K562 (cell line): ENCODE data around the gene ZC3H13. TPM values are rescaled to one million over a fixed set of nuclear protein-coding genes. Genes with fewer than 3 reads are reported as not detected.

Experiments
- ATAC-seq: fragments of 200-7000 bp; cut with Tn5 transposase; 3 replicates; pipeline ENCODE4 v1.9.1; 2020; ENCODE audit warnings: moderate library complexity
- BruUV-seq: library from RNA; stranded (reverse); fragments of 400-500 nt; replicated peaks from 2 replicates; lab custom pipeline; 2021; lab: Mats Ljungman, UMichigan
- CTCF ChIA-PET: fragments of 300-600 bp; formaldehyde crosslinking; extraction: SDS; loops from one replicate; lab custom pipeline; 2021; ENCODE audit warnings: low intra/inter-chr PET ratio; lab: Yijun Ruan, JAX
- POLR2A ChIA-PET: fragments of 300-600, 350-650 bp; sonication (Branson Sonifier 250); formaldehyde crosslinking; extraction: SDS; loops from one replicate; lab custom pipeline; 2021; ENCODE audit warnings: antibody characterized with exemption, inconsistent platforms; lab: Yijun Ruan, JAX
- DNase-seq, 4 experiments: peaks; one replicate each; pipeline versions ENCODE4 v3.0.0 to v3.0.0-alpha.2; 2011 to 2018; ENCODE audit warnings: low spot score in 3 of 4, mixed read lengths in 3 of 4; ENCODE audit errors: extremely low read depth in 1 of 4
- FAIRE-seq: peaks from 2 replicates; lab custom pipeline; 2011; peaks lifted over from hg19 to GRCh38; lab: Jason Lieb, UNC
- H2AFZ ChIP-seq: 2 replicates; pipeline ENCODE4 v1.6.0; 2011; ENCODE audit warnings: low read depth, low read length, control low read depth, inconsistent platforms
- H3K27ac ChIP-seq: fragments of 200-600 bp; 3 replicates; pipeline ENCODE4 v1.8.0; 2011; ENCODE audit warnings: low read depth, mild to moderate bottlenecking, control low read depth, inconsistent platforms, low read length, moderate library complexity, mixed read lengths; ENCODE audit errors: extremely low read depth
- H3K27me3 ChIP-seq, 2 experiments: fragments of 300-600 bp in 1 of 2; 2 replicates in 1 of 2; 3 replicates in 1 of 2; pipeline versions ENCODE4 v1.6.0 to v1.8.0; 2011; ENCODE audit warnings: inconsistent platforms in 2 of 2, low read length in 2 of 2, mild to moderate bottlenecking in 1 of 2, mixed read lengths in 1 of 2, moderate library complexity in 1 of 2; ENCODE audit not compliant: control insufficient read depth in 2 of 2, insufficient read depth in 2 of 2
- H3K36me3 ChIP-seq: fragments of 300-600 bp; 3 replicates; pipeline ENCODE4 v1.8.0; 2011; ENCODE audit warnings: mild to moderate bottlenecking, low read length, inconsistent platforms; ENCODE audit not compliant: control insufficient read depth, insufficient read depth
- H3K4me1 ChIP-seq, 2 experiments: fragments of 200-600 bp in 1 of 2; replicated peaks in 1 of 2; 2 replicates in 1 of 2; 3 replicates in 1 of 2; pipeline versions ENCODE4 v1.5.1 to v1.8.0; 2011; ENCODE audit warnings: inconsistent platforms in 2 of 2, low read length in 2 of 2, mild to moderate bottlenecking in 1 of 2, mixed read lengths in 1 of 2, moderate library complexity in 1 of 2; ENCODE audit not compliant: control insufficient read depth in 2 of 2, insufficient read depth in 2 of 2
- H3K4me2 ChIP-seq: 2 replicates; pipeline ENCODE4 v1.6.1; 2011; ENCODE audit warnings: low read length, control low read depth, inconsistent platforms, mixed read lengths; ENCODE audit not compliant: insufficient read depth
- H3K4me3 ChIP-seq: fragments of 200-600 bp; sonication (generic), shearing (Covaris generic); 2 replicates; pipeline ENCODE4 v1.5.1; 2016; ENCODE audit warnings: control low read depth, inconsistent platforms
- H3K79me2 ChIP-seq: fragments of 200-600 bp; 3 replicates; pipeline ENCODE4 v1.8.0; 2011; ENCODE audit warnings: low read length, inconsistent platforms; ENCODE audit not compliant: control insufficient read depth, insufficient read depth
- H3K9ac ChIP-seq, 2 experiments: 2 replicates each; pipeline versions ENCODE4 v1.6.0 to v1.6.1; 2011; ENCODE audit warnings: low read depth in 2 of 2, low read length in 2 of 2, control low read depth in 1 of 2, inconsistent platforms in 1 of 2, mild to moderate bottlenecking in 1 of 2, mixed read lengths in 1 of 2; ENCODE audit not compliant: insufficient read depth in 1 of 2
- H3K9me1 ChIP-seq: one replicate; pipeline ENCODE4 v1.6.0; 2011; ENCODE audit warnings: inconsistent platforms, mild to moderate bottlenecking, low read length, moderate library complexity; ENCODE audit not compliant: control insufficient read depth, insufficient read depth
- H3K9me3 ChIP-seq: replicated peaks from 2 replicates; pipeline ENCODE4 v1.5.1; 2011; ENCODE audit warnings: low read depth, low read length, inconsistent platforms; ENCODE audit not compliant: control insufficient read depth, insufficient read depth
- H4K20me1 ChIP-seq: replicated peaks from 2 replicates; pipeline ENCODE4 v1.6.1; 2011; ENCODE audit warnings: low read length, inconsistent platforms, mixed read lengths; ENCODE audit not compliant: control insufficient read depth, insufficient read depth
- PPARD ChIP-seq: fragments of 250-450 bp; sonication (Bioruptor Pico); IDR thresholded peaks from 2 replicates; pipeline ENCODE4 v1.8.0; 2022; ENCODE audit warnings: inconsistent platforms, mild to moderate bottlenecking, moderate library complexity
- ZBED1 ChIP-seq: IDR thresholded peaks from 2 replicates; pipeline ENCODE4 v1.6.1; 2014
- ZNF174 ChIP-seq: fragments of 250-450 bp; sonication (Bioruptor Pico); IDR thresholded peaks from 2 replicates; pipeline ENCODE4 v1.4.0; 2020; ENCODE audit warnings: mild to moderate bottlenecking
- WGBS: fragments of 100-300 bp; shearing (Covaris generic); methylation state at CpG from one replicate; pipeline ENCODE4 v1.1.6; 2016; ENCODE audit warnings: low coverage, mixed read lengths; ENCODE audit not compliant: insufficient coverage; ENCODE audit errors: missing lambda C conversion rate; 5-methylcytosine and 5-hydroxymethylcytosine counted together
- in situ Hi-C: fragments of 300-500 bp; cut with MboI; formaldehyde crosslinking; loops from 4 replicates; pipeline ENCODE4 v1.15.0; 2018; ENCODE audit warnings: inconsistent platforms, mixed read lengths
- intact Hi-C: fragments of 100-400 bp; cut with micrococcal nuclease; formaldehyde crosslinking; loops from 2 replicates; pipeline ENCODE4 v1.14.2; 2022
- polyA plus RNA-seq, 8 experiments: library from polyadenylated mRNA; depleted of rRNA in 4 of 8; stranded (reverse) in 5 of 8; unstranded in 3 of 8; fragments of >200 nt; fragmentation: Nextera tagmentation in 2 of 8; fragmentation: Illumina TruSeq in 1 of 8; extraction: Ambion mirVana in 2 of 8; extraction: Trizol in 1 of 8; gene quantifications; 2 replicates each; pipeline versions ENCODE4 v1.2.1 to v1.2.3, GENCODE V29; 2011 to 2014; ENCODE audit warnings: inconsistent platforms in 1 of 8, missing spikeins in 1 of 8
- total RNA-seq, 7 experiments: library from RNA; depleted of rRNA in 6 of 7; stranded (reverse); fragments of >200 nt in 6 of 7; fragmentation: Illumina TruSeq in 2 of 7; extraction: Trizol in 2 of 7; gene quantifications; 2 replicates each; pipeline versions ENCODE4 v1.2.1 to v1.2.3, GENCODE V29; 2011 to 2021; ENCODE audit warnings: low replicate concordance in 1 of 7
- TF ChIP-seq, protein P1 (sequence below): fragments of 450-650 bp; formaldehyde crosslinking; IDR thresholded peaks from 2 replicates; pipeline ENCODE4 v1.4.0; 2020; ENCODE audit warnings: mild to moderate bottlenecking, mixed read lengths

The ZC3H13 gene
- total and polyA plus RNA-seq, 9 of the 15 experiments (the other 6 are each of a cell fraction or from before 2014, with no cell fraction given) = 4.9 to 27.6 (median 12.1) TPM

DNA sequence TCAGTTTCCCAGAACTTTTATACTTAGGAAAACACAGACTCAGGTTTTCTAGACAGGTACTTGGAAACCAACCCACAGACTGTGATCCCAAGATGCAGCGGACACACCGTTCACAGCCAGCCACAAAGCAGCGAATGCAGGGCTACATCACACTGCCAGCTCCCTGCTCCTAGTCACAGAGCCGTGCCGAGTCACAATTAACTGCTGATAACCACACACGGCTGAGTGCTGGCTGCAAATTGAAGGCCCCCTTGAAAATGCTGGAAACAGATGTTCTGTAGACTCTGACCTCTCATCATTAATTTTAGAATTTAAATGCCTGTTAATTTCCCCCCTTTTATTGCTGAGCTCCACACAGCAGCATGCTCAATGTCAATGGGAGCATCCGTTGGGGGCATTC lies 122.4 kb downstream of the ZC3H13 start:
- ATAC-seq = no peak
- DNase-seq = no peak
- no peak overlapping the region for H3K9ac ChIP-seq
- TF ChIP-seq ZBED1 (no peak), ZNF174 (CRISPR knock-in tag) (no peak)
- H3K4me1 ChIP-seq = no peaks in the 10 kb centered on the region
- H2AFZ ChIP-seq = peak overlapping the region; percentile 55; the same call in 1 of the 2 replicates
- no peak for FAIRE-seq
- WGBS = 6% methylated on average over 4 of the region's 7 CpGs
- no peak overlapping the region; the same call in 1 of the 2 replicates for H3K4me2 ChIP-seq
- in situ Hi-C loops (loop anchor here (25.0 kb wide), 1 partner anchor 382 kb away; no protein-coding TSS in a partner anchor), intact Hi-C loops (no loop called here)
- H4K20me1 ChIP-seq = no peaks in the 10 kb centered on the region
- peaks cover 12 to 46% of the 10 kb centered on the region in 2 experiments; a peak in 4 of 5 replicates for H3K27me3 ChIP-seq
- no peaks in the 10 kb centered on the region for H3K9me3 ChIP-seq
- H3K27ac ChIP-seq = no peak overlapping the region
- POLR2A ChIA-PET = interaction anchor here (1.1 kb wide), 1 partner anchor 18 kb away, joined by 3 read pairs; no protein-coding TSS in a partner anchor
- H3K9me1 ChIP-seq = no peaks in the 10 kb centered on the region
- CTCF ChIA-PET = no interaction called here
- no peak overlapping the region for H3K4me3 ChIP-seq
- no peaks in the 10 kb centered on the region for H3K36me3 ChIP-seq
- BruUV-seq = no TSS peak
- H3K79me2 ChIP-seq = no peaks in the 10 kb centered on the region

GRCh38 chr13:45928843-45929242 lies 123.7 kb downstream of the ZC3H13 start:
- ATAC-seq (no peak), DNase-seq (no peak), FAIRE-seq (no peak)
- Histone ChIP-seq H3K27me3 (peaks cover 9 to 38% of the 10 kb centered on the region in 2 experiments; a peak in 4 of 5 replicates), H3K4me3 (no peak overlapping the region), H3K9ac (no peak overlapping the region), H3K79me2 (no peaks in the 10 kb centered on the region), H3K27ac (no peak overlapping the region), H3K4me1 (no peaks in the 10 kb centered on the region), H3K9me3 (no peaks in the 10 kb centered on the region), H3K36me3 (no peaks in the 10 kb centered on the region), H4K20me1 (no peaks in the 10 kb centered on the region), H2AFZ (no peak overlapping the region), H3K4me2 (no peak overlapping the region), H3K9me1 (no peaks in the 10 kb centered on the region)
- 0% methylated on average over 2 of the region's 2 CpGs for WGBS
- CTCF ChIA-PET = no interaction called here
- intact Hi-C loops = loop anchor here (5.0 kb wide), 1 partner anchor 393 kb away; no protein-coding TSS in a partner anchor
- BruUV-seq = no TSS peak
- in situ Hi-C loops = loop anchor here (25.0 kb wide), 1 partner anchor 383 kb away; no protein-coding TSS in a partner anchor
- TF ChIP-seq, protein P1, sequence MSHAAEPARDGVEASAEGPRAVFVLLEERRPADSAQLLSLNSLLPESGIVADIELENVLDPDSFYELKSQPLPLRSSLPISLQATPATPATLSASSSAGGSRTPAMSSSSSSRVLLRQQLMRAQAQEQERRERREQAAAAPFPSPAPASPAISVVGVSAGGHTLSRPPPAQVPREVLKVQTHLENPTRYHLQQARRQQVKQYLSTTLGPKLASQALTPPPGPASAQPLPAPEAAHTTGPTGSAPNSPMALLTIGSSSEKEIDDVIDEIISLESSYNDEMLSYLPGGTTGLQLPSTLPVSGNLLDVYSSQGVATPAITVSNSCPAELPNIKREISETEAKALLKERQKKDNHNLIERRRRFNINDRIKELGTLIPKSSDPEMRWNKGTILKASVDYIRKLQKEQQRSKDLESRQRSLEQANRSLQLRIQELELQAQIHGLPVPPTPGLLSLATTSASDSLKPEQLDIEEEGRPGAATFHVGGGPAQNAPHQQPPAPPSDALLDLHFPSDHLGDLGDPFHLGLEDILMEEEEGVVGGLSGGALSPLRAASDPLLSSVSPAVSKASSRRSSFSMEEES (CRISPR knock-in tag) = peak; percentile 23; the same call in 1 of the 2 replicates
- no peak for TF ChIP-seq PPARD (CRISPR knock-in tag)
- POLR2A ChIA-PET = interaction anchor here (1.0 kb wide), 1 partner anchor 13 kb away, joined by 3 read pairs; no protein-coding TSS in a partner anchor
